Measurements from ENCODE around the gene RADIL. TPM values are rescaled to one million over a fixed set of nuclear protein-coding genes. Genes with fewer than 3 reads are reported as not detected.
A peak's percentile ranks its signal among the peaks of the same experiment; 100 is the strongest.

Gene RADIL
- total RNA-seq, 1 experiment from 2014 or later, result not detected

GRCh38 chr7:4758111-4758510 lies 125.4 kb downstream of the RADIL start:
- intact Hi-C loops (cut with micrococcal nuclease), result no loop called here
- no peaks in the 10 kb centered on the region for H3K27me3 Mint-ChIP-seq (ENCODE audit: insufficient read depth, unreplicated experiment)
- H3K4me3 Mint-ChIP-seq (ENCODE audit: unreplicated experiment), result no peak overlapping the region
- TF ChIP-seq CTCF (IDR thresholded peaks at IDR 0.05; ENCODE audit: unreplicated experiment), result no peak
- H3K9me3 Mint-ChIP-seq (ENCODE audit: unreplicated experiment), result no peaks in the 10 kb centered on the region
- DNase-seq (ENCODE audit: unreplicated experiment), result no peak
- H3K36me3 Mint-ChIP-seq (ENCODE audit: insufficient read depth, unreplicated experiment), result peaks cover 97% of the 10 kb centered on the region
- H3K4me1 Mint-ChIP-seq (ENCODE audit: insufficient read depth, unreplicated experiment), result no peaks in the 10 kb centered on the region
- CTCF ChIA-PET, result no interaction called here
- POLR2A ChIA-PET, result interaction anchor here (2.3 kb wide), 1 partner anchor 13 kb away, joined by 9 read pairs; no protein-coding TSS in a partner anchor
- BruUV-seq (replicated peaks), result no TSS peak
- H3K27ac Mint-ChIP-seq (ENCODE audit: low read depth, unreplicated experiment), result no peak overlapping the region

GRCh38 chr7:4755045-4755444 lies 128.5 kb downstream of the RADIL start:
- Mint-ChIP-seq H3K27ac (ENCODE audit: low read depth, unreplicated experiment) (no peak overlapping the region), H3K4me1 (ENCODE audit: insufficient read depth, unreplicated experiment) (no peaks in the 10 kb centered on the region), H3K36me3 (ENCODE audit: insufficient read depth, unreplicated experiment) (peaks cover 86% of the 10 kb centered on the region), H3K27me3 (ENCODE audit: insufficient read depth, unreplicated experiment) (no peaks in the 10 kb centered on the region), H3K9me3 (ENCODE audit: unreplicated experiment) (no peaks in the 10 kb centered on the region), H3K4me3 (ENCODE audit: unreplicated experiment) (no peak overlapping the region)
- DNase-seq (ENCODE audit: unreplicated experiment), result no peak
- CTCF ChIA-PET, result interaction anchor here (0.6 to 2.3 kb wide), 8 partner anchors 9 to 332 kb away, joined by 3 to 11 read pairs (median 4); no protein-coding TSS in a partner anchor
- POLR2A ChIA-PET, result interaction anchor here (0.7 to 1.0 kb wide), 4 partner anchors 9 to 113 kb away, joined by 3 to 4 read pairs (median 3); partner anchors contain the start of gene AP5Z1
- intact Hi-C loops (cut with micrococcal nuclease), result no loop called here
- TF ChIP-seq CTCF (IDR thresholded peaks at IDR 0.05; ENCODE audit: unreplicated experiment), result no peak
- no TSS peak for BruUV-seq (replicated peaks)

- Mint-ChIP-seq H3K4me3 (ENCODE audit: unreplicated experiment) (no peak overlapping the region), H3K36me3 (ENCODE audit: insufficient read depth, unreplicated experiment) (peaks cover 86% of the 10 kb centered on the region), H3K27ac (ENCODE audit: low read depth, unreplicated experiment) (no peak overlapping the region), H3K9me3 (ENCODE audit: unreplicated experiment) (no peaks in the 10 kb centered on the region), H3K4me1 (ENCODE audit: insufficient read depth, unreplicated experiment) (no peaks in the 10 kb centered on the region), H3K27me3 (ENCODE audit: insufficient read depth, unreplicated experiment) (no peaks in the 10 kb centered on the region)
- BruUV-seq (replicated peaks), result no TSS peak
- intact Hi-C loops (cut with micrococcal nuclease), result loop anchor here (1.0 kb wide), 2 partner anchors 70 to 143 kb away; no protein-coding TSS in a partner anchor
- CTCF ChIA-PET, result interaction anchor here (0.6 to 2.3 kb wide), 10 partner anchors 8 to 1890 kb away, joined by 3 to 11 read pairs (median 4); no protein-coding TSS in a partner anchor
- TF ChIP-seq CTCF (IDR thresholded peaks at IDR 0.05; ENCODE audit: unreplicated experiment), result no peak
- DNase-seq (ENCODE audit: unreplicated experiment), result no peak
- POLR2A ChIA-PET, result interaction anchor here (0.5 to 1.0 kb wide), 4 partner anchors 8 to 113 kb away, joined by 3 to 4 read pairs (median 3); no protein-coding TSS in a partner anchor
These were observed 129.0 kb downstream of the RADIL start for GRCh38 chr7:4754433-4755010.

- intact Hi-C loops (cut with micrococcal nuclease), result loop anchor here (1.0 kb wide), 2 partner anchors 70 to 143 kb away; no protein-coding TSS in a partner anchor
- Mint-ChIP-seq H3K4me1 (ENCODE audit: insufficient read depth, unreplicated experiment) (no peaks in the 10 kb centered on the region), H3K36me3 (ENCODE audit: insufficient read depth, unreplicated experiment) (peaks cover 82% of the 10 kb centered on the region), H3K27me3 (ENCODE audit: insufficient read depth, unreplicated experiment) (no peaks in the 10 kb centered on the region), H3K9me3 (ENCODE audit: unreplicated experiment) (no peaks in the 10 kb centered on the region), H3K4me3 (ENCODE audit: unreplicated experiment) (no peak overlapping the region), H3K27ac (ENCODE audit: low read depth, unreplicated experiment) (no peak overlapping the region)
- peak; percentile 95 for TF ChIP-seq CTCF (IDR thresholded peaks at IDR 0.05; ENCODE audit: unreplicated experiment)
- CTCF ChIA-PET, result interaction anchor here (0.6 to 2.3 kb wide), 7 partner anchors 10 to 1889 kb away, joined by 3 to 11 read pairs (median 4); no protein-coding TSS in a partner anchor
- POLR2A ChIA-PET, result interaction anchor here (0.5 to 0.9 kb wide), 3 partner anchors 71 to 111 kb away, joined by 3 read pairs; no protein-coding TSS in a partner anchor
- DNase-seq (ENCODE audit: unreplicated experiment), result peak; percentile 73
- no TSS peak for BruUV-seq (replicated peaks)
These were observed 129.7 kb downstream of the RADIL start for GRCh38 chr7:4753598-4754432.

Data from MCF 10A (cell line).